ENCODE data around the gene VASN.
A peak's percentile ranks its signal among the peaks of the same experiment; 100 is the strongest.

Gene VASN

GRCh38 chr16:4426722-4427372 lies 55.2 kb downstream of the VASN start:
- Histone ChIP-seq H3K27ac (ENCODE audit: low read length) (peak overlapping the region; percentile 89; the same call in 1 of the 2 replicates), H3K4me2 (ENCODE audit: low read depth, low read length) (peak overlapping the region; percentile 90), H3K79me2 (ENCODE audit: low read length) (peaks cover 56% of the 10 kb centered on the region), H2AFZ (ENCODE audit: low read length) (no peak overlapping the region), H4K20me1 (ENCODE audit: insufficient read depth, low read length) (no peaks in the 10 kb centered on the region), H3K9ac (ENCODE audit: low read length) (peak overlapping the region; percentile 98), H3K27me3 (replicated peaks; ENCODE audit: insufficient read depth, low read length) (no peaks in the 10 kb centered on the region), H3K4me1 (ENCODE audit: low read length) (peaks cover 12% of the 10 kb centered on the region), H3K9me2 (replicated peaks; ENCODE audit: insufficient read depth, low read length) (no peaks in the 10 kb centered on the region), H3F3A (ENCODE audit: insufficient read depth, low read length) (peaks cover 7% of the 10 kb centered on the region; the same call in 1 of the 2 replicates), H3K9me3 (replicated peaks; ENCODE audit: insufficient read depth, low read length) (no peaks in the 10 kb centered on the region), H3K36me3 (replicated peaks; ENCODE audit: insufficient read depth, low read length) (peaks cover 3% of the 10 kb centered on the region; the same call in 1 of the 2 replicates), H3K4me3 (ENCODE audit: low read length) (peak overlapping the region; percentile 100)
- no peak for TF ChIP-seq EZH2phosphoT487 (IDR thresholded peaks at IDR 0.05; ENCODE audit: low read length)
- no peak for TF ChIP-seq EZH2 (optimal IDR thresholded peaks at IDR 0.05; ENCODE audit: low read depth, low read length)
- TF ChIP-seq CTCF (IDR thresholded peaks at IDR 0.05; ENCODE audit: low read length) = no peak
- DNase-seq = no peak

GRCh38 chr16:4428500-4428899 lies 56.9 kb downstream of the VASN start:
- Histone ChIP-seq H3K79me2 (ENCODE audit: low read length) (peaks cover 61% of the 10 kb centered on the region), H3K4me1 (ENCODE audit: low read length) (peaks cover 12% of the 10 kb centered on the region), H3K9me3 (replicated peaks; ENCODE audit: insufficient read depth, low read length) (no peaks in the 10 kb centered on the region), H3K36me3 (replicated peaks; ENCODE audit: insufficient read depth, low read length) (peaks cover 3% of the 10 kb centered on the region; the same call in 1 of the 2 replicates), H2AFZ (ENCODE audit: low read length) (no peak overlapping the region), H3K9me2 (replicated peaks; ENCODE audit: insufficient read depth, low read length) (no peaks in the 10 kb centered on the region), H3K9ac (ENCODE audit: low read length) (no peak overlapping the region), H3K27me3 (replicated peaks; ENCODE audit: insufficient read depth, low read length) (no peaks in the 10 kb centered on the region), H3F3A (ENCODE audit: insufficient read depth, low read length) (peaks cover 7% of the 10 kb centered on the region; the same call in 1 of the 2 replicates), H4K20me1 (ENCODE audit: insufficient read depth, low read length) (no peaks in the 10 kb centered on the region), H3K27ac (ENCODE audit: low read length) (no peak overlapping the region), H3K4me3 (ENCODE audit: low read length) (no peak overlapping the region), H3K4me2 (ENCODE audit: low read depth, low read length) (no peak overlapping the region)
- no peak for DNase-seq
- TF ChIP-seq CTCF (IDR thresholded peaks at IDR 0.05; ENCODE audit: low read length) (no peak), EZH2 (optimal IDR thresholded peaks at IDR 0.05; ENCODE audit: low read depth, low read length) (no peak)

GRCh38 chr16:4431023-4431422 lies 59.4 kb downstream of the VASN start:
- H3K36me3 ChIP-seq (replicated peaks; ENCODE audit: insufficient read depth, low read length) = peaks cover 3% of the 10 kb centered on the region; the same call in 1 of the 2 replicates
- no peak overlapping the region for H3K4me3 ChIP-seq (ENCODE audit: low read length)
- no peak overlapping the region for H3K9ac ChIP-seq (ENCODE audit: low read length)
- DNase-seq = no peak
- H3K4me2 ChIP-seq (ENCODE audit: low read depth, low read length) = no peak overlapping the region
- peaks cover 5% of the 10 kb centered on the region; the same call in 1 of the 2 replicates for H3F3A ChIP-seq (ENCODE audit: insufficient read depth, low read length)
- H3K9me2 ChIP-seq (replicated peaks; ENCODE audit: insufficient read depth, low read length) = no peaks in the 10 kb centered on the region
- no peaks in the 10 kb centered on the region for H3K27me3 ChIP-seq (replicated peaks; ENCODE audit: insufficient read depth, low read length)
- TF ChIP-seq EZH2phosphoT487 (IDR thresholded peaks at IDR 0.05; ENCODE audit: low read length) (no peak), CTCF (IDR thresholded peaks at IDR 0.05; ENCODE audit: low read length) (no peak), EZH2 (optimal IDR thresholded peaks at IDR 0.05; ENCODE audit: low read depth, low read length) (no peak)
- peaks cover 9% of the 10 kb centered on the region; the same call in 1 of the 2 replicates for H3K4me1 ChIP-seq (ENCODE audit: low read length)
- H3K79me2 ChIP-seq (ENCODE audit: low read length) = peaks cover 66% of the 10 kb centered on the region
- no peaks in the 10 kb centered on the region for H4K20me1 ChIP-seq (ENCODE audit: insufficient read depth, low read length)
- H3K9me3 ChIP-seq (replicated peaks; ENCODE audit: insufficient read depth, low read length) = no peaks in the 10 kb centered on the region
- H3K27ac ChIP-seq (ENCODE audit: low read length) = no peak overlapping the region
- H2AFZ ChIP-seq (ENCODE audit: low read length) = no peak overlapping the region
